Femur (tissue), 1 donor: ENCODE data around the gene ZDHHC19.
"Not testable (repeated sequence)": the region's sequence is repeated elsewhere in the genome, so short reads cannot be mapped to it uniquely, and the experiment has no call there.

Experiments
- DNase-seq: peaks from one replicate; pipeline ENCODE4 v3.0.0-alpha.2; 2017

ZDHHC19 gene

GRCh38 chr3:196210673-196211556 is at the start of gene ZDHHC19:
Gene ZDHHC19 (minus strand): TSS chr3:196211400. CDS start chr3:196211315, 85 bp downstream.
- DNase-seq: peak; percentile 7

- no peak for DNase-seq
Measured at GRCh38 chr3:196260784-196261183, 49.6 kb upstream of the ZDHHC19 start.

GRCh38 chr3:196255776-196256175 is 44.6 kb upstream of the ZDHHC19 start:
- no peak for DNase-seq

- no peak for DNase-seq
Measured at GRCh38 chr3:196254376-196255283, 43.4 kb upstream of the ZDHHC19 start.

- no peak for DNase-seq
Measured at GRCh38 chr3:196251918-196252317, 40.7 kb upstream of the ZDHHC19 start.

- no peak for DNase-seq
Measured at GRCh38 chr3:196246612-196247308, 35.6 kb upstream of the ZDHHC19 start.

GRCh38 chr3:196244166-196244565 is 33.0 kb upstream of the ZDHHC19 start:
- DNase-seq: not testable (repeated sequence)

GRCh38 chr3:196241704-196242103 is 30.5 kb upstream of the ZDHHC19 start:
- DNase-seq: no peak

- DNase-seq: no peak
Measured at GRCh38 chr3:196240424-196240823, 29.2 kb upstream of the ZDHHC19 start.

- DNase-seq: no peak
Measured at GRCh38 chr3:196238612-196239560, 27.7 kb upstream of the ZDHHC19 start.

GRCh38 chr3:196237203-196237602 is 26.0 kb upstream of the ZDHHC19 start:
- no peak for DNase-seq

- no peak for DNase-seq
Measured at GRCh38 chr3:196236223-196236622, 25.0 kb upstream of the ZDHHC19 start.

- DNase-seq: no peak
Measured at GRCh38 chr3:196235452-196236122, 24.4 kb upstream of the ZDHHC19 start.

- DNase-seq: no peak
Measured at GRCh38 chr3:196232882-196233251, 21.7 kb upstream of the ZDHHC19 start.

GRCh38 chr3:196232154-196232881 is 21.1 kb upstream of the ZDHHC19 start:
- no peak for DNase-seq

GRCh38 chr3:196227629-196228493 is 16.7 kb upstream of the ZDHHC19 start:
- DNase-seq: no peak

- DNase-seq: no peak
Measured at GRCh38 chr3:196227121-196227561, 15.9 kb upstream of the ZDHHC19 start.

- DNase-seq: no peak
Measured at GRCh38 chr3:196225763-196226364, 14.7 kb upstream of the ZDHHC19 start.

- no peak for DNase-seq
Measured at GRCh38 chr3:196225086-196225485, 13.9 kb upstream of the ZDHHC19 start.
